Cerebellar nuclear complex (tissue), 1 donor: Measurements from ENCODE around the gene RHOF.
"Not testable (repeated sequence)": the region's sequence is repeated elsewhere in the genome, so short reads cannot be mapped to it uniquely, and the experiment has no call there.

ENCODE experiments used
- DNase-seq, 2 experiments: peaks; one replicate each; lab custom pipeline; 2025; lab: John Stamatoyannopoulos, UW

RHOF gene

DNA sequence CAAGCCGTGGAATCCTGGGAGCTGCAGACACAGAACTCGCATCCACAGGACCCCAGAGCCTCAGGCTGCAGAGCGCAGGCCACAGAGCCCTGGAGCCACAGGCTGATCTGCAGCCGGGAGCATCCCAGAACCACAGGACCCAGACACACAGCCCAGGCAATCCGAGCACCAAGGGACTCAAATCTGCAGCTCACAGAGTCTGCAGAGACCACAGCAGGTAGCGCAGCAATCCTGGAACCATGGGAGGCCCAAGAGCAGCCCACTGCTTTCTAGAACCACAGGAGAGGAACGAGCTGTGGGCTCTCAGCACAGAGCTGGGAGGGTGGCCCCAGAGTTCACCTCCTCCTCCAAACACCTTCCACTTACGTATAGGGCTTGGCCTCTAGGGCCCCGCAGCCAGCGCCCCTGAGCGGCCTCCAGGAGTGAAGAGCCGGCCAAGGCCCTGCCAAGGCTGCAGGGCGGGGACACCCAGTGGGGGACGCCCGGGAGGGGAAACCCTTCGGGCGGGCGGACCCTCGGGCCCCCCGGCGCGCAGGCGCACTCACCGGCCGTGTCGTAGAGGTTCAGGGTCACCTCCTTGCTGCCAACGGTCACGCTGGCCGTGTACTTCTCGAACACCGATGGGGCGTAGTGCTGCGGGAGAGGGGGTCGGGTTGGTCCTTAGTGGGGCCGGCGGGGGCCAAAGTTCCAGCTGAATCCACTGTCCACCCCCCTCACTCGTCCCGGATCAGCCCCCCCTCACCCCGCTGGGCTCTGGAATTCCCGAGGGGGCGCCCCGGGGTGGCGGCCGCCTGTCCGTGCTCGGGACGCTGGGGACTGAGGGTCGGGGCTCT is 665 bp downstream of the RHOF start:
- no peak for DNase-seq

GRCh38 chr12:121791671-121792551 is 1.6 kb downstream of the RHOF start:
- no peak for DNase-seq

DNA sequence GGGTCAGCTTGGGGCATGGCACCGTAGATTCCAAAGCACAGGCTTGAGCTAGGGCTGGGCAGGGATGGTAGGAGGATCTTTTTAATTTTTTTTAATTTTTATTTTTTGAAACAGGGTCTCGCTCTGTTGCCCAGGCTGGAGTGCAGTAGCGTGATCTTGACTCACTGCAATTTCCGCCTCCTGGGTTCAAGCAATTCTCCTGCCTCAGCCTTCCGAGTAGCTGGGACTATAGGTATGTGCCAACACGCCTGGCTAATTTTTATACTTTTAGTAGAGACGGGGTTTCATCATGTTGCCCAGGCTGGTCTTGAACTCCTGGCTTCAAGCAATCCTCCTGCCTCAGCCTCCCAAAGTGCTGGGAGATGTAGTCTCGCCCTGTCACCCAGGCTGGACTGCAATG is 2.7 kb downstream of the RHOF start:
- not testable (repeated sequence) for DNase-seq

DNA sequence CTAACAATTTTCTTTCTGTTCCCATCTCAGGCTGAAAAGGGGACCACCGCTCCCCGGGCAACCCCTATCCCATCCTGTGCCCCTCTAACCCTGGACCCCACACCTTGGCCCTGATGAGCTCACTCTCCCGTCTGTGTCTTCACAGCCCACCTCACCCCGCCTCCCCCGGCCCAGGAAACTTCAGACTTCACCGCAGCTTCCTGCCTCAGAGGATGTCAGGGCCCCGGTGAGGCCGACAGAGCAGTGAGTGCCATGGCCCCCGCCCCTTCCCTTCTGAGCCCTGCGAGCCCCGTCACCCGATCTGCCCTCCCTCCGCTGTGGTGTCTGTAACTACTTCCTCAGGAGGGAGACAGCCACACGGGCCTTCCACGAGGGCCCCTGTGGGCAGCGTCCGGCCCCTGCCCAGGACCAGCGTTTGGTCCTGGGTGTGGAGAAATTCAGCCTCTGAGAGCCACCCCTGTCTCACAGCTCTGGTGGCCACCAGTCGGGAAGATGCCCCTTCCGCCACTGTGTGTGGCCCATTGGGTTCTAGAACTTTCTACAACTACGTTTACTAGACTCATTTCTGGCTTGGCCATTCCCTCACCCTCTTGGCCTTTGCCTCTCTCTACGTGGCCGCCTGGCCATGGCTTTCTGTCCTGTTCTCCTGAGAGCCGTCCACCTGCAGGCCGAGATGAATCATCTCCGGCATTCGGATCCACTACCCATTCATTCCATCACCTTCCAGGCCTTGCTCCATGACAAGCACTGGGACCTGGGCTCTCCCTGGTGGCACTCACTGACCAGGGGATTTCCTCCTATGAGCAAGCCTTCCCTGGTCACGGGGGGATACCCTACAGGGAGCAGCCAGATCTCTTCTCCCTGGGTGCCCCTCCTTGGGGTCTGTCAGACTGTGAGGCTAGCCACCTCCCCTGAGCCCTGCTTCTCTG is 3.4 kb downstream of the RHOF start:
- DNase-seq: no peak

DNA sequence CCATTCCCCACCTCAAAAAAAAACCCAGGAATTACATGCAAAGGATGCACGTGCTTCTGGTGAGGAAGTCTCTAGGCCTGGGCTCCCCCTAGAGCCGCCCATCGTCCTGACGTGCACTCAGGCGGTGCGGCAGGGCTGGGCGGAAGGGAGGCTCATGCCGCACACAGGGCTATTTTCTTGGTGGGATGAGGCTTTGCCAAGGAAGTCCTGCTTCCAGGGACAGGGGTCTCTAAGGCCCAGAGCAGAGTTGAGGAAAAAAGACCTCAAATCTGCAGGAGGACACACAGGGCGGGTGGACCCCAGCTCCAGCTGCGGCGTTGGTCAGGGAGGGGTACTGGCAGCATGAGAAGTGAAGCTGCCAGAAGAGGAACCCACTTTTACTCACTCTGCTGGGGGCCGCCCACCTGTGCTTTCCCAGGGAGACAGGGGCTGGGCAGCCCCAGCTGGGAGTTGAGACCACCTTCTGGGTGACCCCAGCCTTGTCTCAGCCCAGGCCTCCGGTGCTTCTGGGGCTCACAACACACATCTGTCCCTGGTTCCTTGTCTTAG is 4.2 kb downstream of the RHOF start:
- DNase-seq: no peak

DNA sequence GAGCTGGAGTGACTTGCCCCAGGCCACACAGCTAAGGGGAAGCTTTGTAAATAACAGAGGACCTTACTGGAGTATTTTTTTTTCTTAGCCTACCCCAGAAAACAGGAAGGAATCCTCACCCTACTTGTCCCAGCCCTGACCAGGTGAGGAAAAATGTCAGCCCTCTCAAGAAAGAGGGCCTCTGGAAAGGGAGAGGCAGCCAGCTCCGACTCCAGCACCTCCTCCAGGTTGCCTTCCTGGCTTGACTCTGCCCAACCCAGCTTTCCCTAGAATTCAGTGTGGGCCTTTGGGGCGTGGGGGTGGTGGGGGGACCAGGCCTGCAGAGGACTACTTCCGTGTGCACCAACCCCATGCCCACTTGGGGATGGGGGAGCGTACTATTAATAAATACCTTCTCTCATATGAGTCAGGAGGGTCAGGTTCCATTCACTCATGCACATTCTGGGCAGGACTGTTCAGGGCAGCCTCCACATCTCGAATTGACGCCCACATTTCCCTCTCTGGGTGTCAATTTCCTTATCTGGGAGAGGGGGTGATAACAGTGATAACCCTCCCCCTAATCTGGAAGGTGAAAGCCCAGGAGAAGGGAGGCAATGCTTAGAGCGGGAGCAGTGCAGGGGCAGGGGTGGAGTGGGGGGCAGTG is 5.2 kb downstream of the RHOF start:
- no peak for DNase-seq

DNA sequence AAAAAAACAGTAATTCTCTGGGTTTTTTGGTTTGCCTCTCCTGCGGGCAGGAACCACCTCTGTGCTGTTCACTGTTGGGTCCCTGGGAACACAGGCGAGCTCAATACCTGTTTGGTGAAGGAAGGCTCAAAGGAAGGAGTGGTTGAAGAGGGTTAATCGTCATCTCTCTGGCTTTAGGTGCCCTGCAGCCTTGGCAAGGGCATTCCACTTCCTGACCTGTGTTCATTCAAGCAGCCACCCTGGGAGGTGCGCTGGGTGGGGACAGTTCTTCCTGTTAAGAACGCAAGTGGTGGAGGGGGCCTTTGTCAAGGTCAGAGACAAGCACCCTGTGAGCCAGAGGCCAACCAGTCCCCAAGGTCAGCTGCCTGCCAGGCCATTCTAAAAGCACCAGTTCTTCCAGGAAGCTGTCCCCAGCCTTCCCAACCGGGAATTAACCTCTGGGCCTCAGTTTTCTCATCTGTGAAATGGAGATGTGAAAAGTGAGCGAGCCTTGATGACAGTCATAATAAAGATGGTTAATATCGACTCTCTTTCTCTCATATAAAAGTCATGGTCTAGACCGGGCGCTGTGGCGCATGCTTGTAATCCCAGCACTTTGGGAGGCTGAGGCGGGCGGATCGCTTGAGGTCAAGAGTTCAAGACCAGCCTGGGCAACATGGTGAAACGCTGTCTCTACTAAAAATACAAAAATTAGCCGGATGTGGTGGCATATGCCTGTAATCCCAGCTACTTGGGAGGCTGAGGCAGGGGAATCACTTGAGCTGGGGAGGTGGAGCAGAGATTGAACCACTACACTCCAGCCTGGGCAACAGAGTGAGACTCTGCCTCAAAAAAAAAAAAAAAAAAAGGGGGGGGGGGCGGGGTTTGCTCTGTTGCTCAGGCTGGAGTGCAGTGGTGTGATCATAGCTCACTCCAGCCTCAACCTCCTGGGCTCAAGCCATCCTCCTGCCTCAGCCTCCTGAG is 6.1 kb downstream of the RHOF start:
- no peak for DNase-seq

GRCh38 chr12:121786440-121786825 is 7.1 kb downstream of the RHOF start:
- no peak for DNase-seq

GRCh38 chr12:121784460-121784859 is 9.0 kb downstream of the RHOF start:
- DNase-seq: no peak

GRCh38 chr12:121783766-121784165 is 9.7 kb downstream of the RHOF start:
- DNase-seq: no peak

GRCh38 chr12:121781998-121782979 is 11.2 kb downstream of the RHOF start:
- no peak for DNase-seq

DNA sequence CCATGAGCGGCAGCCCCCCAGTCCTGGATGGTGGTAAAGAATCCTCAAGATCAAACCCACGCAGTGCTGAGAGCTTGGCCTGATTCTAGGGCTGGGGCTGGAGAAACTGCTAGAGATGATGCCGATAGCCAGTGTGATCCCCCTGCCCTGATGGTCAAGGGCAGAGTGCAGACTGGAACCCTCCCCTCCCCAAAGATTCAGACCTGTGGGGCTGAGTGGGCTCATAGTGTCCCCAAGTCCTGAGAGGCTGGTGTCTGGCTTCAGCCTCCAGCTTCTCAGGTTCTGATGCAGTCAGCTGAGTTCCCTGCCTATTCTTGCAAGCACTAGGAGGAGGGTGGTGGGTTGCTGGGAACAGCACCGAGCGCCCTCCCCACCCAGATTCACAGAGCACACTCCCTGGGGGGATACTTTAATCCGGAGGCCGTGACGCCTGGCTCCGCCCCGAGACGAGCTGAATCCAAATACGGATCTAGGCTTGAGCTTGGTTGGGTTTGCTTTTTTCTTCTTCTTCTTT is 11.9 kb downstream of the RHOF start:
- DNase-seq: no peak

GRCh38 chr12:121780429-121780828 is 13.1 kb downstream of the RHOF start:
- DNase-seq: no peak

DNA sequence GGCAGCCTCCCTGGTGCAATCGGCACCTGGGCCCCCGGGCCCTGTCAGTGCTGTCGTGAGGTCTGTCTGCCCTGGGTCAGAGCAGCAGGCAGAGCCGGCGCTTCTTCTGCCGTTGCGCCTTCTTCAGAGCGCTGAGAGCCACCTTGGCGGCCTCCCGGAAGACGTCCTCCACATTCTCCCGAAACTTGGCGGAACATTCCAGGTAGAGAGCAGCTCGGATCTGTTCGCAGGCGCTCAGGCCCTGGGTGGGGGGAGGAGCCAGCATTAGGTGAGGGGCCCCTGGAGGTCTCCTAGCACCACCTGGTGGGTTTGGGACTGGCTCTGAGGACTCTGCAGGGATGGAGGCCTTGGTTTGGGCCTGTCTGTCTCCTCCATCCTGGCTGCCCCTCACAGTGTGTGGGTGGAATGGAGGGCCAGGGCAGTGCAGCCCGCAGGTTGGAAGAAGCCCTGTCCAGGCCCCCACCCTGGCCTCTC is 14.0 kb downstream of the RHOF start:
- no peak for DNase-seq

DNA sequence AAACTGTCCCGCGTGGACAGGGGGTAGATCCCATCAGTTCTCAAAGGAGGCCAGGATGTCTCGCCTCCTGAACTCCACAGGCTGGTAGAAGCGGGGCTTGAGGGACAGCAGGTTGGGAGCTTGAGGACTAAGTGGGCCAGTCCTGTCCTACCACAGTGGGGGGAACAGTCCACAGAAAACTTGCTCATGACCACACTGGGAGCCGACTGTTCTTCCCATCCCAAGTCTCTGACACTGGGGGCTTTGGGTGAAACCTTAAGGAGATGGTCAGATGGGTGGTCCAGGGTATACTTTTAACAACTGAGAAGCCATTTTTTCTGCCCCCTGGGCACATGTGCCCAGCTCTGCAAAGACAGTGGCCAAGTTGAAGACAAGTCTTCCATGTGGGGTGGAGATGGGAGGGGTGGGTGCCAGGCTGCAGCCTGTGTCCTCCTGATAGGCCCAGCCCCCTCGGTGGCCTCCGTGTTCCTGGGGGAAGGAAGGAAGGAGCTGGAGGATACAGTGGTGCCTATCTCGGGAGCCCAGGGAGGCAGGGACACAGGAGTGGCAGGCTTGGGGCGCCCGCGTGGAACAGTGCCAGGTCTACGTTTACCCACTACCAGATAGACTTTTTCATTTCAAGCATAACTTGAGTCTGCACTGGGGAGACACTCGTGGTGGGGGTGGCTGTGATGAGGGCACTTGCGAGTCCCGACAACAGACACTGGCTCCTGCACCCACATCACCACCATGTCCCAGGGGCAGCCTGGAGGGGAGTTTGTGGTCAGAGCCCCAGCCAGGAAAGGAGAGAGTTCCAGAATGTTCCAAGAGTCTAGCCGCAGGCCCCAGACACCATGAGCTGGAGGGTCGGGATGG is 14.7 kb downstream of the RHOF start:
- DNase-seq: no peak

DNA sequence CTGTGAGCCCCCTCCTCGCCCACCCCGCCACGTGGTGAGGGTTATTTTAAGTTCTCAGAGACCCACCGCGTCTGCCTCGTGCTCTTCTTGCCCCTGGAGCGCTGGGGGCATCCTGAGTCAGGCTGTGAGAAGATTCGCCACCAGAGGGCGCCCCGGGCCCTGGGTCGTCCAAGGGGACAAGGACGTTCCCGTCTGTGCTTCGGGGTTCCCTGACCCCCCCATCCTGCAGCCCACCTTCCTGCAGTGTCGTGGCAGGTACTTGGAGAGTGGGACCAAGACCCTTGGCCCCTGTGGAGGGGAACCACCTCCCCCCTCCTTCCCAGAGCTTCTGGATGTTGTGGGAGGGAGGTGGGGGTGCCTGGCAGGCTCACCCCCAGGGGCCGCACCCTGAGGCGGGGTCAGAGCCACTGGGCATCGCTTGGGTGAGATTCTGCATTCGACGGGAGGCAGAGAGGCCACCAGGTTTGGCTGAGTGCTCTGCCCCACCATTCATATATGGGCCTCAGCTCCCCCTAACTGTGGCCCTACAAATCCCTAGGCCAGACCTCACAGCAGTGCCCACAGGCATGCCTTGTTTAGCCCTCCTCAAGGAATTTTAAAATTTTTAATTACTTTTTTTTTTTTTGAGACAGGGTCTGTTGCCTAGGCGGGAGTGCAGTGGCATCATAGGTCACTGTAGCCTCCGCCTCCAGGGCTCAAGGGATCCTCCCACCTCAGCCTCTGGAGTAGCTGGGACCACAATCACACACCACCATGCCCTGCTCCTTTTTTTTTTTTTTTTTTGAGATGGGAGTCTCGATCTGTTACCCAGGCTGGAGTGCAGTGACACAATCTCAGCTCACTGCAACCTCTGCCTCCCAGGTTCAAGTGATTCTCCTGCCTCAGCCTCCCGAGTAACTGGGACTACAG is 17.0 kb downstream of the RHOF start:
- DNase-seq: no peak
